Keratinocyte (primary cell): ENCODE measurements around the gene HCN3. TPM values are rescaled to one million over a fixed set of nuclear protein-coding genes. Genes with fewer than 3 reads are reported as not detected.

ENCODE experiments used
- DNase-seq: peaks from one replicate; pipeline ENCODE4 v3.0.0-alpha.2; 2011; ENCODE audit warnings: low read depth, missing footprints, low spot score
- FAIRE-seq: peaks from 2 replicates; lab custom pipeline; 2011; peaks lifted over from hg19 to GRCh38; lab: Jason Lieb, UNC
- H2AFZ ChIP-seq: 2 replicates; pipeline ENCODE4 v1.6.0; 2012; ENCODE audit warnings: low read length, control low read depth, inconsistent platforms; ENCODE audit not compliant: control insufficient read depth
- H3K27ac ChIP-seq: 2 replicates; pipeline ENCODE4 v1.5.1; 2011; ENCODE audit warnings: low read length; ENCODE audit not compliant: control insufficient read depth, insufficient read depth
- H3K27me3 ChIP-seq: 3 replicates; pipeline ENCODE4 v1.6.0; 2011; ENCODE audit warnings: low read length; ENCODE audit not compliant: control insufficient read depth, insufficient read depth; ENCODE audit errors: extremely low read depth
- H3K36me3 ChIP-seq, 2 experiments: 2 replicates in 1 of 2; 3 replicates in 1 of 2; pipeline ENCODE4 v1.5.1; 2011; ENCODE audit warnings: low read length in 2 of 2, mild to moderate bottlenecking in 1 of 2; ENCODE audit not compliant: control insufficient read depth in 2 of 2, insufficient read depth in 2 of 2; ENCODE audit errors: extremely low read depth in 1 of 2
- H3K4me1 ChIP-seq: 3 replicates; pipeline ENCODE4 v1.5.1; 2011; ENCODE audit warnings: low read length; ENCODE audit not compliant: control insufficient read depth, insufficient read depth; ENCODE audit errors: extremely low read depth
- H3K4me2 ChIP-seq: 3 replicates; pipeline ENCODE4 v1.6.0; 2011; ENCODE audit warnings: low read depth, low read length; ENCODE audit not compliant: control insufficient read depth, insufficient read depth; ENCODE audit errors: extremely low read depth
- H3K4me3 ChIP-seq, 3 experiments: fragments of 200-600 bp in 1 of 3; sonication (generic) in 1 of 3; 2 replicates in 2 of 3; 3 replicates in 1 of 3; pipeline ENCODE4 v1.5.1; 2011 to 2016; ENCODE audit warnings: low read length in 3 of 3, mild to moderate bottlenecking in 3 of 3, control low read depth in 2 of 3, inconsistent platforms in 1 of 3, low read depth in 1 of 3, mixed read lengths in 1 of 3, mixed run types in 1 of 3, moderate library complexity in 1 of 3; ENCODE audit not compliant: control insufficient read depth in 2 of 3, insufficient read depth in 2 of 3; ENCODE audit errors: extremely low read depth in 1 of 3
- H3K79me2 ChIP-seq: 2 replicates; pipeline ENCODE4 v1.6.0; 2012; ENCODE audit warnings: low read length; ENCODE audit not compliant: control insufficient read depth, insufficient read depth
- H3K9ac ChIP-seq: 3 replicates; pipeline ENCODE4 v1.6.0; 2011; ENCODE audit warnings: low read length; ENCODE audit not compliant: control insufficient read depth, insufficient read depth; ENCODE audit errors: extremely low read depth
- H3K9me1 ChIP-seq: 3 replicates; pipeline ENCODE4 v1.6.0; 2011; ENCODE audit warnings: low read length; ENCODE audit not compliant: control insufficient read depth, insufficient read depth; ENCODE audit errors: extremely low read depth
- H3K9me3 ChIP-seq: 2 replicates; pipeline ENCODE4 v1.5.1; 2012; ENCODE audit warnings: low read depth, low read length; ENCODE audit not compliant: control insufficient read depth
- H4K20me1 ChIP-seq: 3 replicates; pipeline ENCODE4 v1.6.0; 2011; ENCODE audit warnings: low read length; ENCODE audit not compliant: control insufficient read depth, insufficient read depth; ENCODE audit errors: extremely low read depth
- EZH2 ChIP-seq: IDR thresholded peaks from one replicate; pipeline ENCODE4 v1.6.1; 2012; ENCODE audit warnings: inconsistent platforms, mild to moderate bottlenecking, low read length, moderate library complexity
- dilution Hi-C: fragments of 300-500 bp; cut with MboI; formaldehyde crosslinking; loops from one replicate; pipeline ENCODE4 v1.7.0; 2020; ENCODE audit warnings: low sequenced_read_pairs; ENCODE audit not compliant: extremely low pct_ligation_motif_present
- polyA plus RNA-seq, 5 experiments: library from polyadenylated mRNA; depleted of rRNA in 3 of 5; stranded (reverse) in 3 of 5; stranded (forward) in 1 of 5; unstranded in 1 of 5; fragments of >200 nt; gene quantifications; 1 replicate in 1 of 5; 2 replicates in 3 of 5; 3 replicates in 1 of 5; pipeline versions ENCODE4 v1.2.1 to v1.2.3, GENCODE V29; 2011 to 2012; ENCODE audit warnings: missing spikeins in 2 of 5, low read depth in 1 of 5, low replicate concordance in 1 of 5
- TF ChIP-seq, protein P1 (sequence below), 3 experiments: IDR thresholded peaks in 1 of 3; conservative IDR thresholded peaks in 1 of 3; optimal IDR thresholded peaks in 1 of 3; 2 replicates in 2 of 3; 3 replicates in 1 of 3; pipeline versions ENCODE3 to v1.5.1; 2011; ENCODE audit warnings: low read length in 3 of 3, mild to moderate bottlenecking in 3 of 3, moderate library complexity in 2 of 3, control low read depth in 1 of 3, inconsistent platforms in 1 of 3; ENCODE audit not compliant: insufficient read depth in 2 of 3; ENCODE audit errors: extremely low read depth in 1 of 3

The HCN3 gene
- polyA plus RNA-seq, 1 donor (not counting 4 experiments of a cell fraction or from before 2014, with no cell fraction given): 3.0 TPM

DNA sequence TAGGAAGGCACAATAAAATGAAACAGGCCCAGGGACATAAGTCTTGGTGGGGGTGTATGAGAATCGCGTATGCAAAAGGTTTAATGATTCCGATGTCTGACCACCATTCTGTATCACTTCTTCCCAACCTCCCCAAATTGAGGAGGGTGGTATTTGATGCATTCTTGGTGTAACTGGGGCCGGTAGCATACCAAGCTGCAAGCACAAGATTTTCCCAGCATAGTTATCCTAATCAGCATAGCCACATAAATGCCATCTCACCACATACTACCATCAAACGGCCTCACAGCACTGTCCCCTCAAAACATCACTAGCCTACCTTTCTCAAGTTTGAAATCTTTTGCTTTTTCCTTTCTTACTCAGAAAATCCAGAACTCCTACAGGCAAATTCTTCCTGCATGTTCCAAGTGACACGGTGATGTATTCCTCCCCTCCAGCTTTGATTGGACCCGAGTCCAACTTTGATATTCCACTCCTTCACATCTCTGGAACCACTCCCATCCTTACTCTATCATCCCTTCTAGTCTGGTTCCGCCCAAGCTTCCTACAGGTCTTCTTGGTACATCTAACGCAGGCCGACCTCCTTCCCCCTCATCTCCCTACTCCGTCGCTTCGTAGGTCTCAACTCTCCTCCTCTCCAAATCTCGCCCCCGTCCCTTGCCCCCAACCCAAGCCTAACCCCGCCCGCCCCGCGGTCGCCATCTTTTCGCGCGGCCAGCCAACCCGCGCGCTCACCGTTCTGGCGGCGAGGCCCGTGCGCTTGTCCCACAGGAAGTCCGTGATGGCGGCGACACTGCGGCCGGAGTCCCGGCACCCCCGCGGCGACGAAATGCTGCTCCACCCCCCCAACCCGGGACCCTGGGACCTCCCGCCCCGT is 4.6 kb upstream of the HCN3 start:
- Histone ChIP-seq H3K9ac (peak overlapping the region; percentile 74), H3K27me3 (no peaks in the 10 kb centered on the region), H4K20me1 (peaks cover 3% of the 10 kb centered on the region), H3K9me3 (no peaks in the 10 kb centered on the region), H3K9me1 (no peaks in the 10 kb centered on the region), H2AFZ (peak overlapping the region; percentile 91), H3K27ac (peak overlapping the region; percentile 51), H3K79me2 (peaks cover 37% of the 10 kb centered on the region), H3K36me3 (peaks cover 23 to 32% of the 10 kb centered on the region in 2 experiments), H3K4me3 (peak overlapping the region; percentile 86 to 98 (median 93)), H3K4me1 (peaks cover 15% of the 10 kb centered on the region), H3K4me2 (peak overlapping the region; percentile 96)
- FAIRE-seq (no peak), DNase-seq (no peak)
- dilution Hi-C loops: no loop called here
- TF ChIP-seq, protein P1, sequence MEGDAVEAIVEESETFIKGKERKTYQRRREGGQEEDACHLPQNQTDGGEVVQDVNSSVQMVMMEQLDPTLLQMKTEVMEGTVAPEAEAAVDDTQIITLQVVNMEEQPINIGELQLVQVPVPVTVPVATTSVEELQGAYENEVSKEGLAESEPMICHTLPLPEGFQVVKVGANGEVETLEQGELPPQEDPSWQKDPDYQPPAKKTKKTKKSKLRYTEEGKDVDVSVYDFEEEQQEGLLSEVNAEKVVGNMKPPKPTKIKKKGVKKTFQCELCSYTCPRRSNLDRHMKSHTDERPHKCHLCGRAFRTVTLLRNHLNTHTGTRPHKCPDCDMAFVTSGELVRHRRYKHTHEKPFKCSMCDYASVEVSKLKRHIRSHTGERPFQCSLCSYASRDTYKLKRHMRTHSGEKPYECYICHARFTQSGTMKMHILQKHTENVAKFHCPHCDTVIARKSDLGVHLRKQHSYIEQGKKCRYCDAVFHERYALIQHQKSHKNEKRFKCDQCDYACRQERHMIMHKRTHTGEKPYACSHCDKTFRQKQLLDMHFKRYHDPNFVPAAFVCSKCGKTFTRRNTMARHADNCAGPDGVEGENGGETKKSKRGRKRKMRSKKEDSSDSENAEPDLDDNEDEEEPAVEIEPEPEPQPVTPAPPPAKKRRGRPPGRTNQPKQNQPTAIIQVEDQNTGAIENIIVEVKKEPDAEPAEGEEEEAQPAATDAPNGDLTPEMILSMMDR (optimal IDR thresholded peaks at IDR 0.05 in 1 of 3, IDR thresholded peaks at IDR 0.05 in 1 of 3, conservative IDR thresholded peaks at IDR 0.05 in 1 of 3; ENCODE audit: extremely low read depth in 1 of 3, insufficient read depth in 2 of 3, low read length in 3 of 3): no peak
- no peak for TF ChIP-seq EZH2

DNA sequence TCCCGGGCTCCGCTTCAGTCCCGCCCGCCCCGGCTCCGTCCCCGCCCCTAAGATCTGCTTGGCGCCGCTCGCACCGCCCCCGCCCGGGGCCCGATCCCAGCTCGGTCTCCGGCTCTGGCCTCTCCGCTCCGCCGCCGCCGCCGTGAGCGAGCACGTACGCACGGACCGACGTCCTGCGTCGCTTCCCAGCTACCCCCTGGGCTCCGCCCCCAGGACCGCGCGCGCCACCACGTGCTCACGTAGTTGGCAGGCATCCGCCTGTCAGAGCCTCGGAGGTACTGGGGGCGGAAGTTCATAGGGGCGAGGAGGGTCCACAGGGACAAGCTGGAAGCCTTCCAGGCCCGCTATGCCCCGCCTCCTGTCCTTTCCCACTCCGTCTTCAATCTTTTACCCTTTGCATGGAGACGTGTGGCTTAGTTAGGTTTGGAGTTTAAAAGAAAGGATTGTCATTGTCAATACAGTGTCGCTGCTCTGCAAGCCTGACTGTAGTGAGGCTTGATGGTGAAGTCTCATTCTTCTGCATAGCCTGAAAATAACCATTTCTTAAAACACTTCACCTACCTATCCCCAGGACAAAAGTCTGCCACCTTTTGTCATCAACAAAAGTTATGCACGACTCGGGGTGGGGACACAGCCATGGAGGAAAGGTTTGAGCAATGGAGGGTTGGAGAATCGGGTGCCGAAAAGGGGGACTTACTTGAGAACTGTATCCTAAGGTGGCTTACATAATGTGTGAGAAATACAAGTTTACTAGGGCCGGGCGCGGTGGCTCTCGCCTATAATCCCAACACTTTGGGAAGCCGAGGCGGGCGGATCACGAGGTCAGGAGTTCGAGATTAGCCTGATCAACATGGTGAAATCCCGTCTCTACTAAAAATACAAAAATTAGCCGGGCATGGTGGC is 3.7 kb upstream of the HCN3 start, which contains the start of gene CLK2:
Gene CLK2 (minus strand): TSS at position 162 of the 903 bp plus-strand sequence. CDS start 2,527 bp downstream, outside the sequence.
- peak within 1 kb of the TSS; percentile 74 for H3K9ac ChIP-seq
- H3K9me3 ChIP-seq: no peaks in the 10 kb centered on the region
- peak within 1 kb of the TSS; percentile 91 for H2AFZ ChIP-seq
- H3K4me3 ChIP-seq: peak within 1 kb of the TSS; percentile 86 to 98 (median 93)
- DNase-seq (peak; percentile 78), FAIRE-seq (no peak)
- no peaks in the 10 kb centered on the region for H3K9me1 ChIP-seq
- H3K27me3 ChIP-seq: no peaks in the 10 kb centered on the region
- dilution Hi-C loops: no loop called here
- peak within 1 kb of the TSS; percentile 51 for H3K27ac ChIP-seq
- TF ChIP-seq, protein P1 (optimal IDR thresholded peaks at IDR 0.05 in 1 of 3, IDR thresholded peaks at IDR 0.05 in 1 of 3, conservative IDR thresholded peaks at IDR 0.05 in 1 of 3; ENCODE audit: extremely low read depth in 1 of 3, insufficient read depth in 2 of 3, low read length in 3 of 3): peak in 1 of 3 experiments; percentile 16
- no peak for TF ChIP-seq EZH2
- H3K4me2 ChIP-seq: peak within 1 kb of the TSS; percentile 96
- peaks cover 14 to 24% of the 10 kb centered on the region in 2 experiments for H3K36me3 ChIP-seq
- H4K20me1 ChIP-seq: peaks cover 3% of the 10 kb centered on the region
- peaks cover 34% of the 10 kb centered on the region for H3K79me2 ChIP-seq
- H3K4me1 ChIP-seq: peaks cover 22% of the 10 kb centered on the region
